Measurements from ENCODE around the gene DNAJC6. TPM values are rescaled to one million over a fixed set of nuclear protein-coding genes. Genes with fewer than 3 reads are reported as not detected.

Gene DNAJC6
- total RNA-seq, 4 donors from 2014 or later: 2.8 to 9.2 (median 5.3) TPM

GRCh38 chr1:65321879-65322278, 12.5 kb downstream of the DNAJC6 start:
- Histone ChIP-seq H3K27me3 (no peaks in the 10 kb centered on the region), H3K4me3 (replicated peaks in 1 of 3) (no peak overlapping the region), H3K4me1 (no peaks in the 10 kb centered on the region), H3K9me3 (no peaks in the 10 kb centered on the region), H3K36me3 (no peaks in the 10 kb centered on the region), H3K27ac (no peak overlapping the region)
- TF ChIP-seq POLR2A (IDR thresholded peaks at IDR 0.05) (no peak), CTCF (IDR thresholded peaks at IDR 0.05) (no peak)
- WGBS, 2 donors: 53 to 72% methylated on average over 2 of the region's 2 CpGs
- intact Hi-C loops (cut with DNase I): no loop called here
- DNase-seq: no peak

GRCh38 chr1:65323246-65323645, 13.9 kb downstream of the DNAJC6 start:
- no peaks in the 10 kb centered on the region for H3K9me3 ChIP-seq
- H3K4me3 ChIP-seq (replicated peaks in 1 of 3): no peak overlapping the region
- no peak for DNase-seq
- TF ChIP-seq CTCF (IDR thresholded peaks at IDR 0.05) (no peak), POLR2A (IDR thresholded peaks at IDR 0.05) (no peak)
- no peak overlapping the region for H3K27ac ChIP-seq
- no peaks in the 10 kb centered on the region for H3K27me3 ChIP-seq
- intact Hi-C loops (cut with DNase I): no loop called here
- H3K36me3 ChIP-seq: no peaks in the 10 kb centered on the region
- H3K4me1 ChIP-seq: no peaks in the 10 kb centered on the region
- 74 to 78% methylated on average over 5 of the region's 5 CpGs for WGBS, 2 donors

GRCh38 chr1:65330021-65330420, 20.7 kb downstream of the DNAJC6 start:
- DNase-seq: no peak
- TF ChIP-seq POLR2A (IDR thresholded peaks at IDR 0.05) (no peak), CTCF (IDR thresholded peaks at IDR 0.05) (no peak)
- Histone ChIP-seq H3K9me3 (no peaks in the 10 kb centered on the region), H3K4me3 (replicated peaks in 1 of 3) (no peak overlapping the region), H3K36me3 (no peaks in the 10 kb centered on the region), H3K27ac (no peak overlapping the region), H3K4me1 (no peaks in the 10 kb centered on the region), H3K27me3 (no peaks in the 10 kb centered on the region)
- 88 to 90% methylated on average over 1 of the region's 1 CpG for WGBS, 2 donors
- intact Hi-C loops (cut with DNase I): no loop called here

- intact Hi-C loops (cut with DNase I): no loop called here
- H3K9me3 ChIP-seq: no peaks in the 10 kb centered on the region
- no peak overlapping the region for H3K27ac ChIP-seq
- 76 to 79% methylated on average over 6 of the region's 6 CpGs for WGBS, 2 donors
- no peaks in the 10 kb centered on the region for H3K4me1 ChIP-seq
- TF ChIP-seq CTCF (IDR thresholded peaks at IDR 0.05) (no peak), POLR2A (IDR thresholded peaks at IDR 0.05) (no peak)
- H3K36me3 ChIP-seq: no peaks in the 10 kb centered on the region
- H3K27me3 ChIP-seq: no peaks in the 10 kb centered on the region
- no peak for DNase-seq
- H3K4me3 ChIP-seq (replicated peaks in 1 of 3): no peak overlapping the region
Observed at GRCh38 chr1:65330822-65331221, 21.5 kb downstream of the DNAJC6 start.

GRCh38 chr1:65332821-65333220, 23.5 kb downstream of the DNAJC6 start:
- no peak for DNase-seq
- TF ChIP-seq POLR2A (IDR thresholded peaks at IDR 0.05): no peak
- TF ChIP-seq CTCF (IDR thresholded peaks at IDR 0.05): no peak
- Histone ChIP-seq H3K4me3 (replicated peaks in 1 of 3) (no peak overlapping the region), H3K36me3 (no peaks in the 10 kb centered on the region), H3K27ac (no peak overlapping the region), H3K4me1 (no peaks in the 10 kb centered on the region), H3K27me3 (no peaks in the 10 kb centered on the region), H3K9me3 (no peaks in the 10 kb centered on the region)
- 63 to 79% methylated on average over 1 of the region's 1 CpG for WGBS, 2 donors
- intact Hi-C loops (cut with DNase I): no loop called here

Measured in thyroid gland (tissue), 4 donors.